HepG2 (cell line): ENCODE measurements around the gene DNAAF3. TPM values are rescaled to one million over a fixed set of nuclear protein-coding genes. Genes with fewer than 3 reads are reported as not detected.
A peak's percentile ranks its signal among the peaks of the same experiment; 100 is the strongest.

Experiments used
- HIVEP1 ChIP-seq: sonication (generic); formaldehyde crosslinking; IDR thresholded peaks from 2 replicates; pipeline ENCODE4 v1.4.0; 2020; ENCODE audit warnings: mild to moderate bottlenecking, missing genetic modification reagents
- KDM5B ChIP-seq: sonication (generic); formaldehyde crosslinking; IDR thresholded peaks from 2 replicates; pipeline ENCODE4 v1.4.0; 2020; ENCODE audit warnings: missing genetic modification reagents, mild to moderate bottlenecking, borderline replicate concordance
- RFX1 ChIP-seq: fragments of 450-650 bp; IDR thresholded peaks from 2 replicates; pipeline ENCODE4 v1.6.1; 2017
- TBP ChIP-seq: sonication (generic); formaldehyde crosslinking; IDR thresholded peaks from 2 replicates; pipeline ENCODE4 v1.5.0; 2020; ENCODE audit warnings: missing genetic modification reagents
- ZNF143 ChIP-seq: sonication (generic); formaldehyde crosslinking; IDR thresholded peaks from 2 replicates; pipeline ENCODE4 v1.4.0; 2020; ENCODE audit warnings: missing genetic modification reagents
- ZNF546 ChIP-seq: sonication (generic); formaldehyde crosslinking; conservative IDR thresholded peaks from 2 replicates; pipeline ENCODE4 v1.8.1; 2023; ENCODE audit warnings: mild to moderate bottlenecking, missing genetic modification reagents
- ZNF883 ChIP-seq: sonication (generic); formaldehyde crosslinking; IDR thresholded peaks from 2 replicates; pipeline ENCODE4 v1.5.1; 2020; ENCODE audit warnings: mild to moderate bottlenecking, missing genetic modification reagents; ENCODE audit errors: not compliant biosample characterization
- ZSCAN25 ChIP-seq: sonication (generic); formaldehyde crosslinking; IDR thresholded peaks from 2 replicates; pipeline ENCODE4 v1.8.0; 2022; ENCODE audit warnings: mild to moderate bottlenecking, missing genetic modification reagents
- polyA plus RNA-seq, 8 experiments: library from polyadenylated mRNA; depleted of rRNA in 3 of 8; stranded (reverse) in 7 of 8; unstranded in 1 of 8; fragments of >200 nt; fragmentation: Illumina TruSeq in 4 of 8; extraction: Trizol in 4 of 8; gene quantifications; 2 replicates each; pipeline versions ENCODE4 v1.2.1 to v1.2.3, GENCODE V29; 2011 to 2016; ENCODE audit warnings: low read depth in 4 of 8, missing spikeins in 1 of 8, mixed read lengths in 1 of 8; ENCODE audit not compliant: insufficient read depth in 1 of 8
- total RNA-seq, 5 experiments: library from RNA; depleted of rRNA; stranded (reverse); fragments of >200 nt; fragmentation: Illumina TruSeq; extraction: Trizol; gene quantifications; 2 replicates each; pipeline ENCODE4 v1.2.3, GENCODE V29; 2016; ENCODE audit warnings: low read depth in 1 of 5
- TF ChIP-seq, protein P1 (sequence below): sonication (generic); formaldehyde crosslinking; IDR thresholded peaks from 2 replicates; pipeline ENCODE4 v1.9.0; 2022; ENCODE audit warnings: missing genetic modification reagents, mild to moderate bottlenecking, borderline replicate concordance
- TF ChIP-seq, protein P2 (sequence below): sonication (generic); formaldehyde crosslinking; IDR thresholded peaks from 2 replicates; pipeline ENCODE4 v1.5.1; 2020; ENCODE audit warnings: mild to moderate bottlenecking, missing genetic modification reagents, moderate library complexity
- TF ChIP-seq, protein P3 (sequence below): sonication (generic); formaldehyde crosslinking; IDR thresholded peaks from 2 replicates; pipeline ENCODE4 v1.5.0; 2020; ENCODE audit warnings: mild to moderate bottlenecking, missing genetic modification reagents
- TF ChIP-seq, protein P4 (sequence below): sonication (generic); formaldehyde crosslinking; IDR thresholded peaks from 2 replicates; pipeline ENCODE4 v1.5.0; 2020; ENCODE audit warnings: missing genetic modification reagents

DNAAF3 gene
- total and polyA plus RNA-seq, 2 of the 13 experiments (the other 11 are each of a cell fraction or from before 2014, with no cell fraction given), result 0.30 to 0.40 TPM

DNA sequence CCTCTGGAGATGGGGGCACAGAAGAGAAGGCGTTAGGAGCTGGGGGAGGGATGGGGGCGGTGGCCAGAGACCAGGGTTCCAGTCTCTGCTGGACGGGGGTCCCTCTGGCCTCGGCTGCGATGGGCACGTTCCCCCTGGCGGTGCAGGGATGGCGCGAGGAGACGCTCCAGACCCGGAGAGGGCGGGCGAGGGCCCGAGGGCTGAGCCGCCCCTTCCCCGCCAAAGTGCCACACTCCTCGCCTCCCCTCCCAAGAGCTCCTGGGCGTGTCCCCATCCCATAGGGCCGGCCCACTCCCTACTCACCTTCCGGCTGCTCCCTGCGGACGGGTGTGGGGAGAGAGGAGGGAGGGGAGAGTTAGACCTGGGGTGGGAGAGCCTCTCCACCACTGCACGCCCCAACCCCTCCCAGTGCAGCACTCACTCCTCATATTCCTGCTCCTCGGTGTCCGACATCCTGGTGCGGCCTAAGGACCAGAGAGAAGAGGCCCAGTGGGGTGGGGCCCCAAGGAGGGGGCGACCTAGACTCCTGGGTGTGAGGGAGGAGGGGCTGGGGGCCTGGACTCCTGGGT is 19.6 kb downstream of the DNAAF3 start (continued):
- TF ChIP-seq KDM5B (CRISPR knock-in tag), result 0 out of 2 replicates have a peak, but pooled peaks have one; percentile 23
- TF ChIP-seq RFX1, result no peak
- 0 out of 2 replicates have a peak, but pooled peaks have one; percentile 24 for TF ChIP-seq HIVEP1 (CRISPR knock-in tag)
- no peak for TF ChIP-seq ZNF546 (CRISPR knock-in tag)
- TF ChIP-seq, protein P1, sequence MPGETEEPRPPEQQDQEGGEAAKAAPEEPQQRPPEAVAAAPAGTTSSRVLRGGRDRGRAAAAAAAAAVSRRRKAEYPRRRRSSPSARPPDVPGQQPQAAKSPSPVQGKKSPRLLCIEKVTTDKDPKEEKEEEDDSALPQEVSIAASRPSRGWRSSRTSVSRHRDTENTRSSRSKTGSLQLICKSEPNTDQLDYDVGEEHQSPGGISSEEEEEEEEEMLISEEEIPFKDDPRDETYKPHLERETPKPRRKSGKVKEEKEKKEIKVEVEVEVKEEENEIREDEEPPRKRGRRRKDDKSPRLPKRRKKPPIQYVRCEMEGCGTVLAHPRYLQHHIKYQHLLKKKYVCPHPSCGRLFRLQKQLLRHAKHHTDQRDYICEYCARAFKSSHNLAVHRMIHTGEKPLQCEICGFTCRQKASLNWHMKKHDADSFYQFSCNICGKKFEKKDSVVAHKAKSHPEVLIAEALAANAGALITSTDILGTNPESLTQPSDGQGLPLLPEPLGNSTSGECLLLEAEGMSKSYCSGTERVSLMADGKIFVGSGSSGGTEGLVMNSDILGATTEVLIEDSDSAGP, result no peak
- TF ChIP-seq, protein P2, sequence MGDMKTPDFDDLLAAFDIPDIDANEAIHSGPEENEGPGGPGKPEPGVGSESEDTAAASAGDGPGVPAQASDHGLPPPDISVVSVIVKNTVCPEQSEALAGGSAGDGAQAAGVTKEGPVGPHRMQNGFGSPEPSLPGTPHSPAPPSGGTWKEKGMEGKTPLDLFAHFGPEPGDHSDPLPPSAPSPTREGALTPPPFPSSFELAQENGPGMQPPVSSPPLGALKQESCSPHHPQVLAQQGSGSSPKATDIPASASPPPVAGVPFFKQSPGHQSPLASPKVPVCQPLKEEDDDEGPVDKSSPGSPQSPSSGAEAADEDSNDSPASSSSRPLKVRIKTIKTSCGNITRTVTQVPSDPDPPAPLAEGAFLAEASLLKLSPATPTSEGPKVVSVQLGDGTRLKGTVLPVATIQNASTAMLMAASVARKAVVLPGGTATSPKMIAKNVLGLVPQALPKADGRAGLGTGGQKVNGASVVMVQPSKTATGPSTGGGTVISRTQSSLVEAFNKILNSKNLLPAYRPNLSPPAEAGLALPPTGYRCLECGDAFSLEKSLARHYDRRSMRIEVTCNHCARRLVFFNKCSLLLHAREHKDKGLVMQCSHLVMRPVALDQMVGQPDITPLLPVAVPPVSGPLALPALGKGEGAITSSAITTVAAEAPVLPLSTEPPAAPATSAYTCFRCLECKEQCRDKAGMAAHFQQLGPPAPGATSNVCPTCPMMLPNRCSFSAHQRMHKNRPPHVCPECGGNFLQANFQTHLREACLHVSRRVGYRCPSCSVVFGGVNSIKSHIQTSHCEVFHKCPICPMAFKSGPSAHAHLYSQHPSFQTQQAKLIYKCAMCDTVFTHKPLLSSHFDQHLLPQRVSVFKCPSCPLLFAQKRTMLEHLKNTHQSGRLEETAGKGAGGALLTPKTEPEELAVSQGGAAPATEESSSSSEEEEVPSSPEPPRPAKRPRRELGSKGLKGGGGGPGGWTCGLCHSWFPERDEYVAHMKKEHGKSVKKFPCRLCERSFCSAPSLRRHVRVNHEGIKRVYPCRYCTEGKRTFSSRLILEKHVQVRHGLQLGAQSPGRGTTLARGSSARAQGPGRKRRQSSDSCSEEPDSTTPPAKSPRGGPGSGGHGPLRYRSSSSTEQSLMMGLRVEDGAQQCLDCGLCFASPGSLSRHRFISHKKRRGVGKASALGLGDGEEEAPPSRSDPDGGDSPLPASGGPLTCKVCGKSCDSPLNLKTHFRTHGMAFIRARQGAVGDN (CRISPR knock-in tag), result peak; percentile 21; the same call in 1 of the 2 replicates
- TF ChIP-seq ZSCAN25 (CRISPR knock-in tag), result no peak
- no peak for TF ChIP-seq ZNF883 (CRISPR knock-in tag)
- TF ChIP-seq, protein P3, sequence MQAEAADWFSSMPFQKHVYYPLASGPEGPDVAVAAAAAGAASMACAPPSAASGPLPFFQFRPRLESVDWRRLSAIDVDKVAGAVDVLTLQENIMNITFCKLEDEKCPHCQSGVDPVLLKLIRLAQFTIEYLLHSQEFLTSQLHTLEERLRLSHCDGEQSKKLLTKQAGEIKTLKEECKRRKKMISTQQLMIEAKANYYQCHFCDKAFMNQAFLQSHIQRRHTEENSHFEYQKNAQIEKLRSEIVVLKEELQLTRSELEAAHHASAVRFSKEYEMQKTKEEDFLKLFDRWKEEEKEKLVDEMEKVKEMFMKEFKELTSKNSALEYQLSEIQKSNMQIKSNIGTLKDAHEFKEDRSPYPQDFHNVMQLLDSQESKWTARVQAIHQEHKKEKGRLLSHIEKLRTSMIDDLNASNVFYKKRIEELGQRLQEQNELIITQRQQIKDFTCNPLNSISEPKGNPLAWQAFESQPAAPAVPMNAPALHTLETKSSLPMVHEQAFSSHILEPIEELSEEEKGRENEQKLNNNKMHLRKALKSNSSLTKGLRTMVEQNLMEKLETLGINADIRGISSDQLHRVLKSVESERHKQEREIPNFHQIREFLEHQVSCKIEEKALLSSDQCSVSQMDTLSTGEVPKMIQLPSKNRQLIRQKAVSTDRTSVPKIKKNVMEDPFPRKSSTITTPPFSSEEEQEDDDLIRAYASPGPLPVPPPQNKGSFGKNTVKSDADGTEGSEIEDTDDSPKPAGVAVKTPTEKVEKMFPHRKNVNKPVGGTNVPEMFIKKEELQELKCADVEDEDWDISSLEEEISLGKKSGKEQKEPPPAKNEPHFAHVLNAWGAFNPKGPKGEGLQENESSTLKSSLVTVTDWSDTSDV, result no peak
- TF ChIP-seq ZNF143 (CRISPR knock-in tag), result no peak
- TF ChIP-seq, protein P4, sequence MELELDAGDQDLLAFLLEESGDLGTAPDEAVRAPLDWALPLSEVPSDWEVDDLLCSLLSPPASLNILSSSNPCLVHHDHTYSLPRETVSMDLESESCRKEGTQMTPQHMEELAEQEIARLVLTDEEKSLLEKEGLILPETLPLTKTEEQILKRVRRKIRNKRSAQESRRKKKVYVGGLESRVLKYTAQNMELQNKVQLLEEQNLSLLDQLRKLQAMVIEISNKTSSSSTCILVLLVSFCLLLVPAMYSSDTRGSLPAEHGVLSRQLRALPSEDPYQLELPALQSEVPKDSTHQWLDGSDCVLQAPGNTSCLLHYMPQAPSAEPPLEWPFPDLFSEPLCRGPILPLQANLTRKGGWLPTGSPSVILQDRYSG (CRISPR knock-in tag), result no peak
- no peak for TF ChIP-seq TBP (CRISPR knock-in tag)
